ENCODE measurements around the gene ADARB2. TPM values are rescaled to one million over a fixed set of nuclear protein-coding genes. Genes with fewer than 3 reads are reported as not detected.
"Not testable (repeated sequence)": the region's sequence is repeated elsewhere in the genome, so short reads cannot be mapped to it uniquely, and the experiment has no call there.

Gene ADARB2
- total RNA-seq, 3 donors from 2014 or later (not counting 1 experiment from before 2014, with no cell fraction given) = 0.27 to 0.78 (median 0.40) TPM

DNA sequence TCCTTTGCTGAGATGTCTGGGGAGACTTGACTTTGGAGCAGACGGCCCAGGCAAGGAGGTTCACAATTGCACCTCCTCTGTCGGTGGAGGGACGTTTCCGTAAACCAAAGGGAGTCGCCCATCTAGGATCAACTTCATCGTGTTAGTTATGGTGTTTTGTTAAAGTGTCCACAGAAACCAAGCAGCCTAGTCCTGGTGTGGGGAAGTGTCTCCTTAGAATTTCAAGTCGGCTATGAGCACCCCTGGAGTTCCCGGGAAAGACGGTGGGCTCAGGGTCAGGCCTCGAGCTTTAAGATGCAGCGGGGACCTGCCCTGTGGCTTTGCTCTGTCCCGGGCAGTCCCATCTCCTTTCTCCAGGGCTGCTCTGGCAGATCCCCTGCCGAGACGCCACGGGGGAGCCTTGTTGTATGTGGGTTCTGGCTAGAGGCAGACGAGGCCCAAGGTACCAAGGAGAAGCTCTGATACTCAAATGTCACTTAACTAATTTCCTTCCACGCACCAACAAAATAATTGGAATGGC, 319.2 kb downstream of the ADARB2 start:
- ATAC-seq = no peak

DNA sequence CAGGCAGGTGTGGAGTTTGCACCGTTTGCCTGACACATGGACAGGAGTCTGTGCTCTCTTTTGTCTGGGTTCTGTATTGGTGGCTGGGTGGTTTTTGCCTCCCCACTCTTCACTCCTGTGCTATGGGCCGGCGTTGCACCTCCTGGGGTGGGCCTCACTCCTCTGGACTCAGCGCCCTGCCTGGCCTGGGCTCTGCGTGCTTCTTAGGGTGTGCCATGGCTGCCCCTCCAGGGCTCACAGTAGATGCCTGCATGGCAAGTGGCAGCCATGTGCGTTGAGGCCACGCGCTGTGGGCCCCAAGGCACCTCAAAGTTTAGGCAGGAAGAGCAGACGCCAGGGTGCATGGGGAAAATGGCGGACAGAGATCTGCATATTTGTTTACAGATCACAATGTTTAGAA, 319.8 kb downstream of the ADARB2 start:
- TF ChIP-seq, protein P1, sequence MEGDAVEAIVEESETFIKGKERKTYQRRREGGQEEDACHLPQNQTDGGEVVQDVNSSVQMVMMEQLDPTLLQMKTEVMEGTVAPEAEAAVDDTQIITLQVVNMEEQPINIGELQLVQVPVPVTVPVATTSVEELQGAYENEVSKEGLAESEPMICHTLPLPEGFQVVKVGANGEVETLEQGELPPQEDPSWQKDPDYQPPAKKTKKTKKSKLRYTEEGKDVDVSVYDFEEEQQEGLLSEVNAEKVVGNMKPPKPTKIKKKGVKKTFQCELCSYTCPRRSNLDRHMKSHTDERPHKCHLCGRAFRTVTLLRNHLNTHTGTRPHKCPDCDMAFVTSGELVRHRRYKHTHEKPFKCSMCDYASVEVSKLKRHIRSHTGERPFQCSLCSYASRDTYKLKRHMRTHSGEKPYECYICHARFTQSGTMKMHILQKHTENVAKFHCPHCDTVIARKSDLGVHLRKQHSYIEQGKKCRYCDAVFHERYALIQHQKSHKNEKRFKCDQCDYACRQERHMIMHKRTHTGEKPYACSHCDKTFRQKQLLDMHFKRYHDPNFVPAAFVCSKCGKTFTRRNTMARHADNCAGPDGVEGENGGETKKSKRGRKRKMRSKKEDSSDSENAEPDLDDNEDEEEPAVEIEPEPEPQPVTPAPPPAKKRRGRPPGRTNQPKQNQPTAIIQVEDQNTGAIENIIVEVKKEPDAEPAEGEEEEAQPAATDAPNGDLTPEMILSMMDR (IDR thresholded peaks at IDR 0.05) = no peak
- Mint-ChIP-seq H3K36me3 (no peaks in the 10 kb centered on the region), H3K27ac (no peak overlapping the region), H3K4me3 (no peak overlapping the region), H3K27me3 (ENCODE audit: low read depth in 2 of 2) (peaks cover 7 to 22% of the 10 kb centered on the region in 2 donors), H3K4me1 (peaks cover 7 to 10% of the 10 kb centered on the region in 2 donors), H3K9me3 (peaks cover 0 to 4% of the 10 kb centered on the region in 2 donors)
- DNase-seq = no peak
- 94% methylated on average over 10 of the region's 10 CpGs for WGBS (ENCODE audit: insufficient coverage)
- H3K36me3 ChIP-seq (ENCODE audit: control insufficient read depth, insufficient read depth, low read length) = no peaks in the 10 kb centered on the region
- no peaks in the 10 kb centered on the region for H3K27me3 ChIP-seq (ENCODE audit: control insufficient read depth, insufficient read depth, low read length)
- H3K9me3 ChIP-seq (ENCODE audit: control insufficient read depth, insufficient read depth, low read length) = no peaks in the 10 kb centered on the region
- H3K27ac ChIP-seq (ENCODE audit: low read length) = no peak overlapping the region
- intact Hi-C loops (cut with micrococcal nuclease) = no loop called here
- H3K4me3 ChIP-seq (ENCODE audit: low read length) = no peak overlapping the region
- no peak for ATAC-seq
- peaks cover 10% of the 10 kb centered on the region for H3K4me1 ChIP-seq (ENCODE audit: control insufficient read depth, insufficient read depth, low read length)

More for the DNA sequence above, 319.2 kb downstream of the ADARB2 start:
- Mint-ChIP-seq H3K36me3 (no peaks in the 10 kb centered on the region), H3K4me3 (no peak overlapping the region), H3K9me3 (peaks cover 0 to 4% of the 10 kb centered on the region in 2 donors), H3K4me1 (peaks cover 7 to 10% of the 10 kb centered on the region in 2 donors), H3K27ac (no peak overlapping the region), H3K27me3 (ENCODE audit: low read depth in 2 of 2) (peaks cover 4 to 22% of the 10 kb centered on the region in 2 donors)
- H3K4me3 ChIP-seq (ENCODE audit: low read length) = no peak overlapping the region
- intact Hi-C loops (cut with micrococcal nuclease) = no loop called here
- H3K36me3 ChIP-seq (ENCODE audit: control insufficient read depth, insufficient read depth, low read length) = no peaks in the 10 kb centered on the region
- no peak for DNase-seq
- no peak overlapping the region for H3K27ac ChIP-seq (ENCODE audit: low read length)
- H3K4me1 ChIP-seq (ENCODE audit: control insufficient read depth, insufficient read depth, low read length) = peaks cover 8% of the 10 kb centered on the region
- TF ChIP-seq, protein P1 (IDR thresholded peaks at IDR 0.05) = no peak
- WGBS (ENCODE audit: insufficient coverage) = 89% methylated on average over 16 of the region's 17 CpGs
- no peaks in the 10 kb centered on the region for H3K27me3 ChIP-seq (ENCODE audit: control insufficient read depth, insufficient read depth, low read length)
- H3K9me3 ChIP-seq (ENCODE audit: control insufficient read depth, insufficient read depth, low read length) = no peaks in the 10 kb centered on the region

DNA sequence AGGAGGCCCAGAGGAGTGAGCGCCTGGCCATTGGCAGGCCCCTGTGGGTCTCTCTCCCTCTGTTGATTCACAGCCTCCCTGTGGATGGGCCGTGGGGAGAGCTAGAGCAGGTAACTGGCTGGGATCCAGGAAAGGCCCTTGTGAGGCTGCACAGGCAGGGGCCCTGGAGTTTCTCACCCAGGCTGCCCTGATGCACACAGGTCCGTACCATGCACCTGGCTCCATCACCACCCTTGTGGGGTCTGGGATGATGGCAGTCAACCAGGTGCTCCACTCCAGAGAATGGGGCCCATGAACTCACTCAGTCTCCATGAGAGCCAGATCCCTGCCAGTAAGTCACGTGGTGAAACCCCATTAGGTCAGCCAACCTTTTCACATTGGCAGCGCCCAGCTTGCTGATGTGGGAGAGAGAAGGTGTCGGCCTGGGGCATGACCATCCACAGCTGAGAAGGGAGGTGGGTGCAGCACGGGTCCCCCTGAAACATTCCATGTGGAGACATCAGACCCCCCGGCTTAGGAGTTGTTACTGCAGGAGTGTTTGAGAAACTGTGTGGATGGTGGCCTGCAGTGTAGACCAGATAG, 320.8 kb downstream of the ADARB2 start:
- intact Hi-C loops (cut with micrococcal nuclease) = no loop called here
- peaks cover 0 to 4% of the 10 kb centered on the region in 2 donors for H3K9me3 Mint-ChIP-seq
- Histone ChIP-seq H3K4me3 (ENCODE audit: low read length) (no peak overlapping the region), H3K27ac (ENCODE audit: low read length) (no peak overlapping the region), H3K27me3 (ENCODE audit: control insufficient read depth, insufficient read depth, low read length) (no peaks in the 10 kb centered on the region), H3K36me3 (ENCODE audit: control insufficient read depth, insufficient read depth, low read length) (no peaks in the 10 kb centered on the region), H3K9me3 (ENCODE audit: control insufficient read depth, insufficient read depth, low read length) (no peaks in the 10 kb centered on the region), H3K4me1 (ENCODE audit: control insufficient read depth, insufficient read depth, low read length) (peaks cover 10% of the 10 kb centered on the region)
- peaks cover 7 to 10% of the 10 kb centered on the region in 2 donors for H3K4me1 Mint-ChIP-seq
- WGBS (ENCODE audit: insufficient coverage) = 94% methylated on average over 8 of the region's 8 CpGs
- peaks cover 7 to 17% of the 10 kb centered on the region in 2 donors for H3K27me3 Mint-ChIP-seq (ENCODE audit: low read depth in 2 of 2)
- no peaks in the 10 kb centered on the region for H3K36me3 Mint-ChIP-seq
- H3K4me3 Mint-ChIP-seq = no peak overlapping the region
- DNase-seq (no peak), ATAC-seq (no peak)
- no peak overlapping the region for H3K27ac Mint-ChIP-seq
- TF ChIP-seq, protein P1 (IDR thresholded peaks at IDR 0.05) = no peak

DNA sequence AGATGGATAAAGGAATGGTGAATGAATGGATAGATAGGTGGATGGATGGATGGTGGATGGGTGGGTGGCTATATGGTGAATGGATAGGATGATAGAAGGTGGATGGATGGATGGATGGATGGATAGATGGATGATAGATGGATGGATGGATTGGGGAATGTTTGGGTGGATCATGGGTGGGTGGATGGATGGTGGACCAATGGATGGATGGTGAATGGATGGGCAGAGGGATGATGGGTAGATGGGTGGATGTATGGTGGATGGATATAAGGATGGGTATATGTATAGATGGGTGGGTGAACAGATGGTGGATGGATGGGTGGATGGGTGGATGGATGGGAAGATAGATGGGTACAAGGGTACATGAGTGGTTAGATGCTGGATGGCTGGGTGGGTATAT, 322.4 kb downstream of the ADARB2 start:
- Mint-ChIP-seq H3K9me3 (peaks cover 0 to 4% of the 10 kb centered on the region in 2 donors), H3K27ac (no peak overlapping the region), H3K4me1 (no peaks in the 10 kb centered on the region), H3K27me3 (ENCODE audit: low read depth in 2 of 2) (peaks cover under 1 to 10% of the 10 kb centered on the region in 2 donors), H3K36me3 (no peaks in the 10 kb centered on the region), H3K4me3 (no peak overlapping the region)
- no peak for DNase-seq
- Histone ChIP-seq H3K4me3 (ENCODE audit: low read length) (no peak overlapping the region), H3K27ac (ENCODE audit: low read length) (no peak overlapping the region), H3K27me3 (ENCODE audit: control insufficient read depth, insufficient read depth, low read length) (no peaks in the 10 kb centered on the region), H3K4me1 (ENCODE audit: control insufficient read depth, insufficient read depth, low read length) (peaks cover 3% of the 10 kb centered on the region), H3K36me3 (ENCODE audit: control insufficient read depth, insufficient read depth, low read length) (no peaks in the 10 kb centered on the region), H3K9me3 (ENCODE audit: control insufficient read depth, insufficient read depth, low read length) (no peaks in the 10 kb centered on the region)
- intact Hi-C loops (cut with micrococcal nuclease) = no loop called here
- TF ChIP-seq, protein P1 (IDR thresholded peaks at IDR 0.05) = no peak
- ATAC-seq = no peak

DNA sequence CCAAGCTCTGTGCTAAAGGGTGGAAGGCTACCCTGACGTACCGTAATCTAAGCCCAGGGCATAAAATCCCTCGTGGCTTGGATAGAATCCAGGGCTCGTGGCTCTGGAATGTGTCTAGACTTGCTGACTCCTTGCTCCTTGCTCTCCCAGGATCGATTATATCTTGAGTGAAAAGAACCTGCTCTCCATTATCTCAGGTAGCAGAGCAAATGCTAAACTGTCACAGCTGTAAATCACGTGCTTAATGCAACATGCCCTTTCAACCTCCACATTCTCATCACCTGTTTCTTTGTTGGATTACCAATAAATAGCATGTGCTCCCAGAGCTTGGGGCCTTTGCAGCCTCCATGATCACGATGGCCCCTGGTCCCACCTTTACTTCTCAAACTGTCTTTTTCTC, 323.0 kb downstream of the ADARB2 start:
- H3K4me3 ChIP-seq (ENCODE audit: low read length); ATAC-seq; H3K4me3 Mint-ChIP-seq; H3K36me3 ChIP-seq (ENCODE audit: control insufficient read depth, insufficient read depth, low read length); intact Hi-C loops (cut with micrococcal nuclease); H3K9me3 ChIP-seq (ENCODE audit: control insufficient read depth, insufficient read depth, low read length); H3K27ac ChIP-seq (ENCODE audit: low read length); H3K27ac Mint-ChIP-seq; H3K27me3 ChIP-seq (ENCODE audit: control insufficient read depth, insufficient read depth, low read length); H3K36me3 Mint-ChIP-seq; H3K4me1 ChIP-seq (ENCODE audit: control insufficient read depth, insufficient read depth, low read length); H3K4me1 Mint-ChIP-seq; H3K9me3 Mint-ChIP-seq; DNase-seq: not testable (repeated sequence)
- H3K27me3 Mint-ChIP-seq (ENCODE audit: low read depth in 2 of 2) = peaks cover 0 to 10% of the 10 kb centered on the region in 2 donors
- 80% methylated on average over 7 of the region's 7 CpGs for WGBS (ENCODE audit: insufficient coverage)
